Nephron progenitor cell (in vitro differentiated cells): Measurements from ENCODE around the gene CYP46A1.

Experiments used
- DNase-seq: peaks from one replicate; pipeline ENCODE4 v3.0.0; 2021
- H3K27ac Mint-ChIP-seq: 2 replicates; pipeline ENCODE4 v1.8.0; 2021; ENCODE audit warnings: mild to moderate bottlenecking, moderate library complexity, mixed read lengths
- H3K27me3 Mint-ChIP-seq: 2 replicates; pipeline ENCODE4 v1.8.0; 2021; ENCODE audit warnings: mild to moderate bottlenecking, low read depth, mixed read lengths; ENCODE audit not compliant: poor library complexity
- H3K36me3 Mint-ChIP-seq: 2 replicates; pipeline ENCODE4 v1.8.0; 2021; ENCODE audit warnings: low read depth, mixed read lengths
- H3K4me1 Mint-ChIP-seq: 2 replicates; pipeline ENCODE4 v1.8.0; 2021; ENCODE audit warnings: mixed read lengths
- H3K4me3 Mint-ChIP-seq: 2 replicates; pipeline ENCODE4 v1.8.0; 2021; ENCODE audit warnings: mild to moderate bottlenecking, moderate library complexity, mixed read lengths
- H3K9me3 Mint-ChIP-seq: 2 replicates; pipeline ENCODE4 v1.8.0; 2021; ENCODE audit warnings: mild to moderate bottlenecking, moderate library complexity, mixed read lengths
- TF ChIP-seq, protein P1 (sequence below): fragments of 200-600 bp; sonication (generic); IDR thresholded peaks from 2 replicates; pipeline ENCODE4 v1.5.0; 2021; ENCODE audit warnings: antibody characterized with exemption

The CYP46A1 gene

GRCh38 chr14:99676657-99677056 lies 7.4 kb upstream of the CYP46A1 start:
- TF ChIP-seq, protein P1, sequence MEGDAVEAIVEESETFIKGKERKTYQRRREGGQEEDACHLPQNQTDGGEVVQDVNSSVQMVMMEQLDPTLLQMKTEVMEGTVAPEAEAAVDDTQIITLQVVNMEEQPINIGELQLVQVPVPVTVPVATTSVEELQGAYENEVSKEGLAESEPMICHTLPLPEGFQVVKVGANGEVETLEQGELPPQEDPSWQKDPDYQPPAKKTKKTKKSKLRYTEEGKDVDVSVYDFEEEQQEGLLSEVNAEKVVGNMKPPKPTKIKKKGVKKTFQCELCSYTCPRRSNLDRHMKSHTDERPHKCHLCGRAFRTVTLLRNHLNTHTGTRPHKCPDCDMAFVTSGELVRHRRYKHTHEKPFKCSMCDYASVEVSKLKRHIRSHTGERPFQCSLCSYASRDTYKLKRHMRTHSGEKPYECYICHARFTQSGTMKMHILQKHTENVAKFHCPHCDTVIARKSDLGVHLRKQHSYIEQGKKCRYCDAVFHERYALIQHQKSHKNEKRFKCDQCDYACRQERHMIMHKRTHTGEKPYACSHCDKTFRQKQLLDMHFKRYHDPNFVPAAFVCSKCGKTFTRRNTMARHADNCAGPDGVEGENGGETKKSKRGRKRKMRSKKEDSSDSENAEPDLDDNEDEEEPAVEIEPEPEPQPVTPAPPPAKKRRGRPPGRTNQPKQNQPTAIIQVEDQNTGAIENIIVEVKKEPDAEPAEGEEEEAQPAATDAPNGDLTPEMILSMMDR, result no peak
- H3K4me3 Mint-ChIP-seq, result no peak overlapping the region
- H3K4me1 Mint-ChIP-seq, result peaks cover 16% of the 10 kb centered on the region
- no peak for DNase-seq
- H3K36me3 Mint-ChIP-seq, result no peaks in the 10 kb centered on the region
- H3K27ac Mint-ChIP-seq, result no peak overlapping the region
- peaks cover 7% of the 10 kb centered on the region for H3K9me3 Mint-ChIP-seq
- peaks cover 2% of the 10 kb centered on the region for H3K27me3 Mint-ChIP-seq

- no peak for DNase-seq
- Mint-ChIP-seq H3K9me3 (peaks cover 7% of the 10 kb centered on the region), H3K4me1 (peaks cover 9% of the 10 kb centered on the region), H3K27ac (no peak overlapping the region), H3K4me3 (no peak overlapping the region), H3K27me3 (peaks cover 4% of the 10 kb centered on the region), H3K36me3 (no peaks in the 10 kb centered on the region)
- TF ChIP-seq, protein P1, result no peak
Observed at GRCh38 chr14:99677231-99678140, 6.6 kb upstream of the CYP46A1 start.

GRCh38 chr14:99678198-99678597 lies 5.9 kb upstream of the CYP46A1 start:
- Mint-ChIP-seq H3K4me1 (peaks cover 9% of the 10 kb centered on the region), H3K36me3 (no peaks in the 10 kb centered on the region), H3K27ac (no peak overlapping the region), H3K4me3 (no peak overlapping the region), H3K9me3 (peaks cover 7% of the 10 kb centered on the region), H3K27me3 (peaks cover 7% of the 10 kb centered on the region)
- DNase-seq, result no peak
- TF ChIP-seq, protein P1, result no peak

DNA sequence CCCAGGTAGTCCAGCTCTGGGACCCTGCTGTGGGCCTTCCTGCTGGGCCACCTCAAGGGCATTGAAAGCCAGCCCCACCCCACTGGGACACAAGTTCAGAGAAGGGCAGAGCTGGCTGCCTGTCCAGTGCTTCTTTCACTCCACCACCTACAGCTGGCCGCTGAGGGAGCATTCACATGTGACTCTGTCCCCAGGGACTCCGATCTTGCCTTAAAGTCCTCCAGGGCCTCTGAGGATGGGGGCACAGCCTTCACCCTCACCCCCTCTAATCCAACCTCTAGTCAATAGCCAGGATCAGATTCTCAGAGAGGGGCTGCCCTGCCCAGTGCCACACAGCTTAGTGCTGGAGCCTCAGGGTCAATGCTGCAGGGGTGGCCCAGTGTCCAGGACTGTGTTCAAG lies 5.0 kb upstream of the CYP46A1 start:
- no peak overlapping the region for H3K4me3 Mint-ChIP-seq
- H3K36me3 Mint-ChIP-seq, result no peaks in the 10 kb centered on the region
- peaks cover 7% of the 10 kb centered on the region for H3K9me3 Mint-ChIP-seq
- H3K27ac Mint-ChIP-seq, result no peak overlapping the region
- H3K27me3 Mint-ChIP-seq, result peaks cover 7% of the 10 kb centered on the region
- DNase-seq, result no peak
- TF ChIP-seq, protein P1, result no peak
- H3K4me1 Mint-ChIP-seq, result peaks cover 9% of the 10 kb centered on the region

GRCh38 chr14:99679543-99679942 lies 4.6 kb upstream of the CYP46A1 start:
- H3K36me3 Mint-ChIP-seq, result no peaks in the 10 kb centered on the region
- peaks cover 9% of the 10 kb centered on the region for H3K4me1 Mint-ChIP-seq
- TF ChIP-seq, protein P1, result no peak
- peaks cover 7% of the 10 kb centered on the region for H3K9me3 Mint-ChIP-seq
- no peak for DNase-seq
- H3K27me3 Mint-ChIP-seq, result peaks cover 8% of the 10 kb centered on the region
- H3K4me3 Mint-ChIP-seq, result no peak overlapping the region
- no peak overlapping the region for H3K27ac Mint-ChIP-seq

DNA sequence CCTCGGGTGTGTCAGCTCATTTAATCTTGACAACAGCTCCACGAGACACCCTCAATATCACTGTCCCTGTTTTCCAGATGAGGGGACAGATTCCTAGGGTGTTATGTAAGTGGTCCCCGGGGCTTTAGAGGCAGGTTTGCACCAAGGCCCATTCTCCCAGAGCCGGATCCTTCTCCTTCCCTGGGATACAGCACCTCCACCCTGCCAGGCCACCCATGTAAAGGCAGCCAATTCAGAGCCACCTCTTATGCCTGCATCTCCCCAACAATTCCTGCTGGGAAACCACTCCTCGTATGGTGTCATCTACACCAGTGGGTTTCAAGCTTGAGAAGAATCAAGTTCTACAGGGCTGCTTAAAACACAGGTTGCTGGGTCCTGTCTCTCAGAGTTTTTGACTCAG lies 4.1 kb upstream of the CYP46A1 start:
- H3K36me3 Mint-ChIP-seq, result no peaks in the 10 kb centered on the region
- TF ChIP-seq, protein P1, result no peak
- no peak overlapping the region for H3K27ac Mint-ChIP-seq
- peaks cover 12% of the 10 kb centered on the region for H3K4me1 Mint-ChIP-seq
- DNase-seq, result no peak
- peaks cover 7% of the 10 kb centered on the region for H3K9me3 Mint-ChIP-seq
- H3K27me3 Mint-ChIP-seq, result peaks cover 12% of the 10 kb centered on the region
- H3K4me3 Mint-ChIP-seq, result no peak overlapping the region
